GM21423 (cell line): Measurements from ENCODE around the gene BEX4.
"Not testable (repeated sequence)": the region's sequence is repeated elsewhere in the genome, so short reads cannot be mapped to it uniquely, and the experiment has no call there.

ENCODE experiments used
- ATAC-seq: cut with Tn5 transposase; IDR thresholded peaks from one replicate; pipeline ENCODE4 v1.9.1; 2021; ENCODE audit warnings: mild to moderate bottlenecking, moderate library complexity; ENCODE audit not compliant: unreplicated experiment

BEX4 gene, protein sequence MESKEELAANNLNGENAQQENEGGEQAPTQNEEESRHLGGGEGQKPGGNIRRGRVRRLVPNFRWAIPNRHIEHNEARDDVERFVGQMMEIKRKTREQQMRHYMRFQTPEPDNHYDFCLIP

DNA sequence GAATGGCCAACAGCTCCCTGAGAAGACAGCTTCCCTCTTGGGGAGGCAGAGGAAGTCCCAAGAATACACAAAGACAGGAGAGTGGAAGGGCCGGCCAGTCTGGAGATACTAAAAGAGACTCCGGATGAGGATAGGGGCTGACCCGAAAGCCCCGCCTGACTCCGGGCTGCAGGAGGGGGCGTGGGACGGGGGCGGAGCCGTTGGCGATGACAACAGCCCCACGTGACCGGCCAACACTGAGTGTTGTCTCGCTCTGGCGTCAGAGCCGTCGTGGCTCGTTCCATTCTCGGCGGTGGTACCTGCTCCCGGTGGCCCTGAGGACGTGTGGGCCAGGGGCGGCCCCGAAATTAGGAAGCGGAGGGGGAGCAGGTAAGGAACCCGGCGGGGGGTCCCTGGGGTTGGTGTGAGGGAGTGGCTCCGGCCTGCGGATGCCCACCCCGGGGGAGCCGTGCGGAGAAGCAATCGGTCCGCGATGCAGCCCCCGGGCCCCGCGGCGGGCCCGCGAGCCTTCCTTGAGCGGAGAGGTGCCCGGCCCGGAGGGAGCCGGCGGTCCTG, at the start of gene BEX4:
TSS of gene BEX4 (plus strand) at position 239 of the 555 bp plus-strand sequence. CDS start 1,046 bp downstream, outside the sequence.
- ATAC-seq: peak; percentile 98

DNA sequence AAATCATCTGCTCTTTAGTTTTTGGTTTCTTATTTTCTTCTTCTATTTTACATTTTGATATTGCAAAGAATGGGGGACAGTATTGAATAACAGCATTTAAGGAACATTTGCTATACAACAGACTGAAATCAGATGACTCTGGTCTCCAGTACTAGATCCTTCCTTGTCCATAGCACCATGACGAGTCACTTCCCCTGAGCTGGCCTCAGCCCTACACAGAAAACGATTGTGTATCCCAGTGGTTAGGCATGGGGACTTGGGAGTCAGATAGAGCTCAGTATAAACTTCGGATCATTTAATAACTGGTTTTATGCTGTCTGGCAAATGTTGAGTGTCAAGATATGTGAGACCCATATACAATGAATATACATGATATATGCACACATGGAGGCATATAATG, 44.7 kb upstream of the BEX4 start:
- ATAC-seq: no peak

DNA sequence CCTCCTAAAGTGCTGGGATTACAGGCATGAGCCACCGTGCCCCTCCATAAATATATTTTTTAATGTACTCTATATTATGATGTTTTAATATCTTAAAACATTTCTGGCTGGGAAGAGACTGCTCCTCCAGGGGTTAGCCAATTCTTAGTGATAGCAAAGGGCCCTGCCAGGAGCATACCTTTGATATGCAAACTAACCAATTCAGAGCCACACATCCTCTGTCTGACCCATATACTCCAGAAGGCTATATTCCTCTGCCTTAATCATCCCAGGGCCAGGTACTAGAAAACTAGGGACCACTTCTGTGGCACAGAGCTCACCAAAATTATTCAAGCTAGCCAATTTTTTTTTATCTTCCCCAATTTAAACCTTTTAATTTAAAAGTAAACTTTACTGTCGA, 43.6 kb upstream of the BEX4 start:
- ATAC-seq: no peak

DNA sequence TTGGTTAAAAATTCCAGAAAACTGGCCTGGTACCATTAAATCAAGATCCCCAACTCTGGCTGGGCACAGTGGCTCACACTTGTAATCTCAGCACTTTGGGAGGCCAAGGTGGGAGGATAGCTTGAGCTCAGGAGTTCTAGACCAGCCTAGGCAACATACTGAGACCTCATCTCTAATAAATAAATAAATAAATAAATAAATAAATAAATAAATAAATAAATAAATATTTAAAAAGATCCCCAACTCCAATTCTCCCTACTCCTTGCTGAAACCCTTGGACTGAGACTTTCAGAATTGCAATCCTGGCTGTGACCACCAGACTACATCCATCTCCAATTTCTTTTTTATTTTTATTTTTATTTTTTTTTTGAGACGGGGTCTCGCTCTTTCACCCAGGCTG, 39.7 kb upstream of the BEX4 start:
- not testable (repeated sequence) for ATAC-seq

DNA sequence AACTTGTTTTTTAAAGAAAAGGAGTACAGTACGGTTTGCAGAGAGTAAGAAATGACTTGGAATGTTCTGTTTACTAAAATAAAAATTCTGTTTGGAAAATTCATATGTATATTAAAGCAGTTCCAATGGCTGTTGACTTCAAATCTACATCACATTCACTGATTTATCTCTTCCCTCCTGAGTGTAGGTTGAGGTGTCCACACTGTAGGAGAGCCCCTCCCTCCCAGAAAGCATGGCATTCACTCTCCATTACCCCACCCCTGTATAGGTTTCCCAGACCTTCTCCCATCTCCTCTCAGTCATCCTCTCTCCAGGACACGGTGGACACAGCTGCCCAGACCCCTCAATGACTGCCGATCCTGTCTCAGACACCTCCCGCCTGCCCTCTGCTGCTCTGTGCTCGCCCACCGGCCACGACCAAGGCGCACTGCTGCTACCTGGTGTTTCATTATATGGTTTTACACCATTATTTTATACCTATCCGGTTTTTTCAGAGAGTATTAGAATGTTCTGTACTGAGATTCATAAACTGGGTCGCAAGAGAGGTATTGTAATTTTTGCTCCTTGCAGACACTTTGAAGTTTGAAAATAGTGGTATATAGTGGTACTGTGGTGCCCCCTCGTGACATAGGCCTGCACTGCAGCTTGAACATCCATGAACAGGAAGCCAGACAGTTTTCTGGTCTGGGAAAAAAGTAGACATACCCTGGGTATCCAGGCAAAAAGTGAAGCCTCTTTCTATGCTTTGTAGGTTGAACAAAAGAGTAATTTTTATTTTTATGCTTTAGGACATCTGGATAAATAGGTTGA, 38.8 kb upstream of the BEX4 start:
- ATAC-seq: no peak

DNA sequence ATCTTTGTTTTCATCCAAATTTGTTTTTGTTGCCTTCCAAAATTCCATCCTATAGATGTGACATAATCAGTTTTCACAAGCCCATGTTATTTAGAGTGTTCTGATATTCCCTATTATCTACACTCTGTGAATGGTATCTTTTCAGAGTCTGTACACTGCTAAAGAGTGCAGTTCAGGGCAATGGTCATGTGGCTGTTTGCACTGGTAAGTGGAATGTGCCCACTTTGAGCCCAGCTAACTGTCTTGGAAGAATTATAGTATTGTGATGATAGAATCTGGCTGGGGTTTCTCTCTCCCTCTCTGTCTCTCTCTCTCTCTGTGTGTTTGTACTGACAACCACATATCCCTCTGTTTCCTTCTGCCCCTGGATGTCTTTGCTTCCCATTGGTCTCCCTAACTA, 37.4 kb upstream of the BEX4 start:
- no peak for ATAC-seq

DNA sequence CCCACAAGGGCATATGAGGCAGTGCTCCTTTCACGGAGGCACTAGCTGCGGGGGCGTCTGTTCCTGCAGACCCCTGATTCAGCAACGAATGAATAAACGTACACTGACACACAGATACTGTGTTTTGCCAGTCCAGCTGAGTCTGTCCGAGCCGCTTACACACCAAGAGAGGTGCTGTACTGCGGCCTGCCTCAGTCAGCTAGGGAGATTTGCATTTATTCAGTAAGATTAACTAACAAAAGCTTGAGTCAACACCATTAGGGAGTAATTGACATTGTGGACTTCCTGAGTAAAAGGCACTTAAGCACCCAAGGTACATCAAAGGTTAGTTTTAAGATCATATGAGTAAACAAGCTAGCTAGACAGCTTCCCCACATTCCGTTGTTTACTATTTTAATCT, 31.0 kb upstream of the BEX4 start:
- ATAC-seq: no peak

DNA sequence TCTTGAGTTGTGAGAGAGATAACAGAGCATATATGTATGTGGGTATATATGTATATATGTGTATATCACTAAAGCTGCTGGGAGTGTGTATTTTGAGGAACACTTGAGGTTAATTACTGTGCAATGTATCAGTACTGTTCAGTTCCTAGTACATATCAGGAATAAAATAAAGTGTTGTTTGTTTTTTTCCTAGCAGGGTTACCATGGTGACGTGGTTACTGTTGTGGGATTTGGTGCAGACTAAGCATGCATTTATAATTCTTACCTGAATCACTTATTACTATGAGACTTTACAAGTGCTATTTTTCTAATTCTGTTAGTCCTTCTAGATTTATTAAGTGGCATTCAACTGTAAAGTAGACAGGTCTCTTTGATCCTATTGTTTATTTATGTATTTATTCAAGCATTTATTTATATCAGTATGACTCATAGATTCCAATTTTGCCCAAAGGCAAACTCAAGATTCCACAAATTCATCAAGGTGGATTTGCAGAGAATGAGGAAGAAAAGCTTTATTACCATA, 26.9 kb upstream of the BEX4 start:
- ATAC-seq: no peak

DNA sequence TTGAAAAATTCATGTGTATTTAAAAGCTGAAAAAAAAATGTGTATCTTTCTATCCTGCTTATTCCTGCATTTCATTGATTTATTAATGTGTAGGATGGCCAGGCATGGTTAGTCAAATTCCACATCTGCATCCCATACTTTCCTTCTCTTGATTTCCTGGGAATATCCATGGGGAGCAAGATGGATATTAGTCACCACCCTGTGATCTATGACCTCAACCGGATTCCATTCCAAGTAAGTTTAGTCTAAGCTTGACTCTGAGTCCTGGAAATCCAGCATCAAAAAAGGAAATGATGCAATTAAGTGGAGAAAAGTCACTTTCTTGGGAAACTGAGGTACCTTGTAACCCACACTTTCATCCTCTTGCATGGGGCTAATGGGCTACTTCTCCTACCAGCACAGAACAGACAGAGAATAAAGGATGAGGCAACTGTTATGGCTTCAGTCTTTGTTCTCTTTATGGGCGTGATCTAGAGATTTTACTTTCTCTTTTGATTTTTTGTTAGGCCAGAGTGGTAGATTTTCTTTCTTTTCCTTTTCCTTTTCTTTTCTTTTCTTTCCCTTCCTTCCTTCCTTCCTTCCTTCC, 17.1 kb upstream of the BEX4 start:
- no peak for ATAC-seq

DNA sequence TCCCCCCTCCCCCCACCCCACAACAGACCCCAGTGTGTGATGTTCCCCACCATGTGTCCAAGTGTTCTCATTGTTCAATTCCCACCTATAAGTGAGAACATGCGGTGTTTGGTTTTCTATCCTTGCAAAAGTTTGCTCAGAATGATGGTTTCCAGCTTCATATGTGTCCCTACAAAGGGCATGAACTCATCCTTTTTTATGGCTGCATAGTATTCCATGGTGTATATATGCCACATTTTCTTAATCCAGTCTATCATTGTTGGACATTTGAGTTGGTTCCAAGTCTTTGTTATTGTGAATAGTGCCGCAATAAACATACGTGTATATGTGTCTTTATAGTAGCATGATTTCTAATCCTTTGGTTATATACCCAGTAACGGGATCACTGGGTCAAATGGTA, 16.2 kb upstream of the BEX4 start:
- not testable (repeated sequence) for ATAC-seq

DNA sequence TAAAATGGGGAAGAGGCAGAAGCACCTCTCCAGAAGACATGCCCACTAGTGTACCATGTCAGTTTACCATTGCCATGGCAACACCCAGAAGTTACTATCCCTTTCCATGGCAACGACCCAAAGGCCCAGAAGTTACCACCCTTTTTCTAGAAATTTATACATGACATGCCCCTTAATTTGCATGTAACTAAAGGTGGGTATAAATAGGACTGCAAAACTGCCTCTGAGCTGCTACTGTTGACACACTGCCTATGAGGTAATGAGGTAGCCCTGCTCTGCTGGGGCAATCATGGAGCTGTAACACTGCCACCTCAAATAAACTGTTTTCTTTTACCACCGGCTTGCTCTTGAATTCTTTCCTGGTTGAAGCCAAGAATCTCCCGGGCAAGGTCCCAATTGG, 13.9 kb upstream of the BEX4 start:
- ATAC-seq: no peak

DNA sequence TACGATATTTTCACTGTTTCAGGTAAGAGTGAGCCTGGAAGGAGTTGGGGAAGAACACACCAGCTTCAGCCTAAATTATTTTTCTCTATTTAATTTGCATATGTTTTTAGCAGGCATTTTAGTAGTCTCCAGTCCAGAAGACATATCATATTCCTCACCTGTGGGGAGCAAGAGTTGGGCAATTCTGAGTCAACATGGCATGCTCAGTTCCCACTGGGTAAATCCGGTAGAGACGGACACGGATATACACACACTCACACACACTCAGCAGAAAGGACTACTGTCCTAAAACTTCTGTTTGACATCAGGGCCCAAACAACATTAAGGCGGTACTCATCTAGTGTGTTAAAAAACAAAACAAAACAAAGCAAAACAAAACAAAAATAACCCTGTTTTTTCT, 4.9 kb upstream of the BEX4 start:
- ATAC-seq: no peak

DNA sequence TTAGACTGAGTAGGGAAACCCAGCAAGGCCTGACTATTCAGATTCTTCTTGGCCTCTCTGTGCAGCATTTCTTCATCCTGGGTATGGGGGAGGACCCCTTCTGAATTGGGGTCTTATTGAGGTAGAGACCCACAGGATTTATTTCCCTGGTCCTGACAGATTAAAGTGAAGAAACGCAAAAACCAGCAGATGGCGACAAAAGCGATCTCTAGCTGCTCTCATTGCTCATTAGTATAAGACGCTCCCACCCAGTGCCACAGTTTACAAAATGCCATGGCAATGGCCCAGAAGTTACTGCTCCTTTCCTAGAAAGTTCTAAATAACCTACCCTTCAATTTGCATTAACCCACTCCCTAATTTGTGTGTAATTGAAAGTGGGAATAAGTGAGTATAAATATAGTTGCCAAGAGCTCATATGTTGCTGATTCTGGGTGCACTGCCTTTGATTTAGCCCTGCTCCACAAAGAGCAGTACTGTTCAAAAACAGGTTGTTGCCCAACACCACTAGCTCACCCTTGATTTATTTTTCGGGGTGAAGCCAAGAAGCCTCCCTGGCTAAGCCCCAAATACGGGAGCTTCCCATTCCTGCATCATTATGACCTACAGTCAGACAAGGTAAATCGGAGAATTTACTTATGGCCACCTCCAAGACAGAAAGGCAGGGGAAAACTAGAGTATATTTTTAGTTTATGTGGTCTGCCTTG, 3.7 kb upstream of the BEX4 start:
- no peak for ATAC-seq

DNA sequence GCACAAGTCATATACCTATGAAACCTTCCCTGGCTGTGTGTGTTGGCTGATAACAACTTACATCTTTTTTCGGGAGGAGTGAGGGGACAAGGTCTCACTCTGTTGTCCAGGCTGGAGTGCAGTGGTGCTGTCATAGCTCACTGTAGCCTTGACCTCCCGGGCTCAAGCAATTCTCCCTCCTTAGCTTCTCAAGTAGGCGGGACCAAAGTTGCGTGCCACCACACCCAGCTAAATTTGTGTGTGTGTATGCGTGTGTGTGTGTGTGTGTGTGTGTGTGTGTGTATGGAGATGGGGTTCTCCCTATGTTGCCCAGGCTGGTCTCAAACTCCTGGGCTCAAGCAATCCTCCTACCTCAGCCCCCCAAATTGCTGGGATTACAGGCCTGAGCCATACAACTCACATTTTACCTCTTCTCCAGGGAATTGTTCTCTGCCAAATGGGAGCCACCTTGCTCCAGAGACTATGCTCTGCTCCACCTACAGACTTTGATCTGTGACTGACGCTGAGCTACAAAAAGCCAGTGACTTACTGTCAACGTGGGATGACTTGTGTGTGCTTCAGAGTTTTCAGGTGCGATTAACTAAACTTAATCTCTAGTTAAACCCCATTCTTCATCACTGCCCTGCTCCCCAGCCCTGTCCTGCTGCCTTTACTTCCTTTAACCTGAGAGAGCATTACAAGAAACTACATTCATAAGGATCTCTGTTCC, 2.0 kb upstream of the BEX4 start:
- no peak for ATAC-seq

DNA sequence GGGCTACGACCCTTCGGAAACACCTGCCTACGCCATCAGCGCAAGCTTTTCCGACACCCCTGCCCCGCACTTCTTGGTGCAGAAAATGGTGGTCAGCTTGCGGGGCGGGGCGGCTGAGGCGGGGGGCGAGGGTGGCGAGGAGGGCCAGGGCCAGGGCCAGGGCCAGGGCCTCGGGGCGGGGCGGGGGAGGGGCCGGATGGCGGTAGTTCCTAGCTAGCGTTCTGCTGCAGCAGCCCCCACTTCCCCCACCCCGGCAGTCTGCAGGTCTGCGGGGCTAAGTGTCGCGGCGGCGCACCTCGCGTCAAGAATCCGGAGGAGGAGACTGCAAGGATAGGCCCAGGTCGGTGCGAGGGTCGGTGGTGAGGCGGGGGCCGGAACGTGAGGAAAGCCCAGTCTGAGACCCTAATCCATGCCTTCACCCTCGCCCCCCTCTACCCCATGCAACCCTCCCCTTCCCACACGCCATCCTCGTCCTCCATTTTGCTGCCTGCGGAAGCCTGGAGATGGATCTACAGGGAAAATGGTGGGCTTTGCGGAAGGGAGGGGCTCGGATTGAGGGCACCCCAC, 600 bp downstream of the BEX4 start:
- ATAC-seq: no peak

DNA sequence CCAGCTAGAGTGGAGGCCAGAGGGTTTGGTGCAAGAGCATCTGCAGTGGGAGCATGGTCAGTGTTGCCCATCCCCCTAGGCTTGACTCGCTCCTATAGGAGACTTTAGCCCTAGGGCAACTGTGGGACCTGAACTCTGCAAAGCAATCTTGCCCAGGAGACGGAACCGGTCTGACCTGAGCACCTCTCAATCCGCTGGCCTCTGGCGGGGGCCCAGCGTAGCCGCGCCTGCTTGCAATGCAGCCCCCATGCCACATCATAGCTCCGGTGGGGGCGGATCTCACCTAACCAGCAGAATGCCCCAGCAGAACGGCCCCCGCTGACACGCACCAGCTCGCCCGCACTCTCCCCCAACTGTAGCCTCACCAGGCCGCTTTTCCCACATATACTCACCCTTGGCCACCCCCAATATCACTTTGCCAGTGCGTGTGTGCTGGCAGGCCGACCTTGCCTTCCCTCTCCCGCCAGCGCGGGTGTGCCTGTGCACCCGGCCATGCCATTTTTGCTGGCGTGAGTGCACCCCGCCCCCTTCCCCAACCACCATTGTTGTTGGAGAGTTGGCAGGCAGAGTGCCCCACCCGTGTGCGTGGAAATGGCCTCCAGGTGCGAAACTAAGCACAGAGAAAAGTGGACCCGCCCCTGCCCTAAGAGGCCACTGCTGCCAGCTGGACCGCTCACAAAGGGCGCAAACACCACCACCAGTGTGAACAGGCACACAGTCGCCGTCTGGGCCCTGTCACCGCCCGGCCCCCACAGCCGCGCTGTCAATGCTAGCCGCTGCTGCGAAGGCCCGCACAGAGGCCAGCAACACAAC, 5.8 kb downstream of the BEX4 start:
- no peak for ATAC-seq

DNA sequence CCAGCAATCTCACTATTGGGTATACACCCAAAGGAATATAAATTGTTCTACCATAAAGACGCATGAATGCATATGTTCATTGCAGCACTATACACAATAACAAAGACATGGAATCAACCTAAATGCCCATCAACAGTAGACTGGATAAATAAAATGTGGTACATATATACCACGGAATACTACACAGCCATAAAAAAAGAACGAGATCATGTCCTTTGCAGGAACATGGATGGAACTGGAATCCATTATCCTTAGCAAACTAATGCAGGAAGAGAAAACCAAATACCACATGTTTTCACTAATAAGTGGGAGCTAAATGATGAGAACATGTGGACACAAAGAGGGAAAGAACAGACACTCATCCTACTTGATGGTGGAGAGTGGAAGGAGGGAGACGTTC, 11.0 kb downstream of the BEX4 start:
- not testable (repeated sequence) for ATAC-seq

DNA sequence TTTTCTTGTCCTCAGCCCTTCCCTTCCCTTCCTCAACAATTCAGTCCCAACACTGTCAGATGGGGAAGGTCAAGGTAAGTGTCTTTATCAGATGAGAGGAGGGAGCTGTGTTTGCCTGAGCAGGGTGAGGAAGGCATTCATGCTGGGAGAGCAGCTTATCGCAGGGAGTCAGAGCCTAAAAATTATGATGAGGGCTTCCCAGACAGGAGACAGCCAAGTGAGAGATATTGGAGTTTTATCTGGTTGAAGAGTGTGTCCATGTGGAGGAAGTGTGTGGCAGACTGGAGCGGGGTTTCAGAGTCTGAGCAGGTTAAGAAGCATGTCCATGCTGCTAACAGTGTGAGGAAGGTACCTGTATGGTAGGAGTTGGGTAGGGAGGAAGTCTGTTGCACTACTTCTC, 18.4 kb downstream of the BEX4 start:
- no peak for ATAC-seq

DNA sequence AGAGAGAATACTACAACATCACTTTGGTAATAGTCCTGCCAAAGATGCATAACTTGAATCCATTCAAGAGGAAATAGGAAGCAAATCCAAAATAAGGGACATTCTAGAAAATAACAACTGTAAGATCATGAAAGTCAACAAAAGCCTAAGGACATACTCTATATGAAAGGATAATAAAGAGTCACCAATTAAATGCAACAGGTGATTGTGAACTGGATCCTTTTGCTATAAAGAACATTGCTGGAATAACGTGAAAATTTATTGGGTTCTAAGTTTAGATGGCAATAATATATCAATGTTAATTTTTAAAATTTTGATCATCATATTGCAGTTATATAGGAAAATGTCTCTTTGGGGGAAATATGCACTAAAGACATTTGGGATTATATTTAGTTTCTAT, 20.0 kb downstream of the BEX4 start:
- ATAC-seq: no peak
